H1 (cell line): ENCODE results near the gene RCBTB2. TPM values are rescaled to one million over a fixed set of nuclear protein-coding genes. Genes with fewer than 3 reads are reported as not detected.

ENCODE experiments used
- RXRA ChIP-seq: IDR thresholded peaks from 2 replicates; pipeline ENCODE4 v1.6.1; 2011; ENCODE audit warnings: low read depth, mild to moderate bottlenecking, low read length, moderate library complexity; ENCODE audit not compliant: insufficient read depth
- polyA plus RNA-seq, 7 experiments: library from polyadenylated mRNA; depleted of rRNA in 3 of 7; stranded (reverse) in 5 of 7; unstranded in 2 of 7; fragments of >200 nt in 5 of 7; fragments of 200-250 nt in 2 of 7; gene quantifications; 1 replicate in 5 of 7; 2 replicates in 1 of 7; 4 replicates in 1 of 7; pipeline versions ENCODE4 v1.2.1 to v1.2.3, GENCODE V29; 2011 to 2013; ENCODE audit warnings: missing spikeins in 2 of 7, mixed read lengths in 2 of 7
- total RNA-seq: library from RNA; stranded (reverse); fragmentation: NEBNext Ultra II Directional; extraction: Animal tissue kit (Norgen Biotek cat#: 25700); gene quantifications from 2 replicates; pipeline ENCODE4 v1.2.1, GENCODE V29; 2021

Gene RCBTB2
- total and polyA plus RNA-seq, 2 of the 8 experiments (the other 6 are each of a cell fraction or from before 2014, with no cell fraction given), result 5.2 to 8.4 TPM

GRCh38 chr13:48567515-48568369 is 34.9 kb upstream of the RCBTB2 start (continued):
- no peak for TF ChIP-seq RXRA
